Activated naive CD4-positive, alpha-beta T cell treated with anti-CD3 and anti-CD28 coated beads, Interleukin-2, amount 50 U/mL, for 24 hours (primary cell): ENCODE measurements around the gene MPDZ.

ENCODE experiments used
- H3K27ac Mint-ChIP-seq: one replicate; pipeline ENCODE4 v1.8.0; 2021; ENCODE audit warnings: mild to moderate bottlenecking, mixed read lengths
- H3K27me3 Mint-ChIP-seq: one replicate; pipeline ENCODE4 v1.8.0; 2021; ENCODE audit warnings: mixed read lengths
- H3K36me3 Mint-ChIP-seq: one replicate; pipeline ENCODE4 v1.8.0; 2021; ENCODE audit warnings: mixed read lengths
- H3K4me1 Mint-ChIP-seq: one replicate; pipeline ENCODE4 v1.8.0; 2021; ENCODE audit warnings: mixed read lengths
- H3K4me3 Mint-ChIP-seq: one replicate; pipeline ENCODE4 v1.8.0; 2021; ENCODE audit warnings: mild to moderate bottlenecking, mixed read lengths
- H3K9me3 Mint-ChIP-seq: one replicate; pipeline ENCODE4 v1.8.0; 2021; ENCODE audit warnings: mixed read lengths

Gene MPDZ

DNA sequence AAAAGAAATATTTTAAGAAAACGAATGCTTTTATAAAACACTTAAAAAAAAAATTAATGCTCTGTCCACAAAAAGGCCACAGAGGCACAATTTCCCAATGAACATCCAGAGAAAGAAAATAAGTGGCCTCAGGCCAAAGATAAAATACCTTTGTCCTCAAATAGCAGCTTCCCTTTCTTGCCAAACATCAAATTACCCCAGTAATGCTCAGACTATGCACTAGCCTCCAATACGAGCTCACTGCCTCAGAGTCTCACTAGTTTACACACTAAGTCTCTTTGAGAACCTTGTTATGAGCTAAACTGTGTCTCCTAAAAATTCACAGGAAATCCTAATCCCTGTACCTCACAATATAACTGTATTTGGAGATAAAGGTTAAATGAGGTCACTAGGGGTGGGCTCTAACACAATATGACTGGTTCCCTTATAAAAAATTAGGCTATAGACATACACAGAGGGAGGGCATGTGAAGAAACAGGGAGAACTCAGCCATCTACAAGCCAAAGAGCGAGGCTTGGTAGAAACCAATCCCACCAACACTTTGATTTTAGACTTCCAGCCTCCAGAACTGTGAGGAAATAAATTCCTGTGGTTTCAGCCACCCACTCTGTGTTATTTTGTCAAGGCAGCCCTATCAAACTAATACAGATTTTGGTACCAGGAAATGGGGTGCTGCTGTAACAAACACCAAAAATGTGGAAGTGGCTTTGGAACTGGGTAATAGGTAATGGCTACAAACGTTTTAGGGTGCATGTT lies 4.4 kb downstream of the MPDZ start:
- H3K27ac Mint-ChIP-seq, result no peak overlapping the region
- no peaks in the 10 kb centered on the region for H3K4me1 Mint-ChIP-seq
- no peak overlapping the region for H3K4me3 Mint-ChIP-seq
- peaks cover 11% of the 10 kb centered on the region for H3K27me3 Mint-ChIP-seq
- H3K36me3 Mint-ChIP-seq, result peaks cover 1% of the 10 kb centered on the region
- peaks cover 11% of the 10 kb centered on the region for H3K9me3 Mint-ChIP-seq

DNA sequence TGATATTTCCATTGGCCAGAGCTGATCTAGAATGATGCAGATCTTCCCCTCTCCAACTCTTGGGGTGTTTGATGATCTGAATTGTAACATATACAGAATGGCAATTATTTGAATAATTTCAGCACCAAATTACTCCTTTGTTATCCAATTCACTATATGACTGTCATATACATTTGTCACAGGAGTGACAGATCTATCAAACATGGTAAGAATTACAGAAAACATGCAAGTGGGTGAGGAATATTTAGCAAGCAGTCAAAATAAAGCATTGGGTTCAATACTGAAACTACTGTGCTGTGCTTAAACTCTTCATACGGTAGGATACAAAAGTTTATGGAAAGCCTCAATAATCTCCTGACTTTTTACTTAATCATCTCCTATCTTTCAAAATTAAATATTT lies 8.8 kb downstream of the MPDZ start:
- Mint-ChIP-seq H3K27me3 (peaks cover 1% of the 10 kb centered on the region), H3K36me3 (no peaks in the 10 kb centered on the region), H3K9me3 (peaks cover under 1% of the 10 kb centered on the region), H3K4me1 (no peaks in the 10 kb centered on the region), H3K4me3 (no peak overlapping the region), H3K27ac (no peak overlapping the region)

DNA sequence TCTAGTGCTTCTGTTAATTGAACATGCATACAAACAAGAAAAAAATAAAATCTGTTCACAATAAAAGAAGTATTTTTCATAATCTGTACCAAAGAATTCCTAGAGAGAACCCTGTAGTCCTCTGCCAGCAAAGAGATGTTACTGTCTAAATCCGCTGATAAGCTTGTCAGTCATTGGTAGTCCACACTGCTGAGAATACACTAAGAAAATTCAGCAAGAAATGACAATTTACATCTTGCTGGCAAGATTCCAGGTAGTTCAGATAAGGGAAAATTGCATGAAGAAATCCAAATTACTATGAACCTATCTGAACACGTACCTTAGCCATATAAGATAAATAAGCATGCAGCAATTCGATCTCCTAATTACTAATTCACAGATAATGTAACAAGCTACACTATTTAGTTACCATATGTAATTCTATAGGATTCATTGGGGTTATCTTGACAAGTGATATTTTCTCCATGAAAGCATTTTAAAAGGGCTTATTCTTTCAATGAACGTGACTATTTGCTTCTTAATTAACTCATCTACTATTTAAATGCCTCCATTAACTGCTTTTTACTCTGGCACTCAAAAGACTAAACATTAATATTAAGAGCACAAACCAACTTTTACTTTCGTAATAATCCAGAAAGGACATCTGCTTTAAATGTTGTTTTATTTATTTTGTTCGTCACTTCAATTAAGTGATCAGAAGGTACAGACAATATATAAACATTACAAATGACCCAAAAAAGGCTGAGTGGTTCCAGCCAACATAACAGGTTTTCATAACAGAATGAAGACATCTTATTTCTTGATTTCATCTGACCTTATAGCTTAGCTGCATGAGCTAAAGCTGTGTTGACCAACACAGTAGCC lies 9.7 kb downstream of the MPDZ start:
- Mint-ChIP-seq H3K9me3 (no peaks in the 10 kb centered on the region), H3K4me1 (no peaks in the 10 kb centered on the region), H3K27me3 (no peaks in the 10 kb centered on the region), H3K4me3 (no peak overlapping the region), H3K27ac (no peak overlapping the region), H3K36me3 (no peaks in the 10 kb centered on the region)

DNA sequence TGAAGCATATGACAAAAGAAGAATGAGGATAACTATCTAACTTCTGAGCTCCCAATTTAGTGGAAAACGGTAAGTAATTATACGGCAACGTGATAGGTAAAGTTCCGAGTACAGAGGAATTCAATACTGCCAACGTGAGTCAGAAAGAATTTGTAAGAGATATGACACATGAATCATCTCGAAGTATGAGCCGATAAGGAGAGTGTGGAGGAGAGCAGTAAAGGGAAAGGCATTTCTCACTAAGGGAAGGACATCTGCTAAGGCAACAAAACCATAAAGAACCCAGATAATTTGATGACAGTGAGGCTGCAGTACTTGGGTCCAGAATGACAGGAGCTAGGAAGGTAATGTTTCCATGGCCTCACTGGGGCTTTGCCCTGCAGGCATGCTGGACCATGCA lies 11.0 kb downstream of the MPDZ start:
- Mint-ChIP-seq H3K4me1 (no peaks in the 10 kb centered on the region), H3K4me3 (no peak overlapping the region)

DNA sequence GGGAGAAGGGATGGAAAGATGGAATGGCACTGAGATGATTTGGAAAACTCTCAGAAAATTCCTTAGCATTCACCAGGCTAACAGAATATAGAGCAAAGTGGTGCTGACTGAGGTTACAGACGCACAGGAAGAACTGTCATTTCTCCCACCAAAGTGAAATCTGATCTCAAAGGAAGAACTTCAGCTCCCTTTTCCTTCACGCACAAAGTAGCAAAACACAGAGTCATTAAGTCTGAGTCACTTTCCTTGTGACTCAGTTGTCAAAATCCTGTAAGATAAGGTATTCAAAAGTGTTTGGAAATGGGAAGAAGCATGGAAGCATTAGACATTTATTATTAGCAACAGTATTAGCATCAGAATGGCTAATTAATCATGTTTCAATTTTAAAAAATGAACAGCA lies 11.7 kb downstream of the MPDZ start:
- Mint-ChIP-seq H3K4me1 (no peaks in the 10 kb centered on the region), H3K9me3 (no peaks in the 10 kb centered on the region), H3K27me3 (no peaks in the 10 kb centered on the region), H3K27ac (no peak overlapping the region), H3K36me3 (no peaks in the 10 kb centered on the region), H3K4me3 (no peak overlapping the region)

More for the DNA sequence above, 11.0 kb downstream of the MPDZ start:
- Mint-ChIP-seq H3K27ac (no peak overlapping the region), H3K9me3 (no peaks in the 10 kb centered on the region), H3K27me3 (no peaks in the 10 kb centered on the region), H3K36me3 (no peaks in the 10 kb centered on the region)

DNA sequence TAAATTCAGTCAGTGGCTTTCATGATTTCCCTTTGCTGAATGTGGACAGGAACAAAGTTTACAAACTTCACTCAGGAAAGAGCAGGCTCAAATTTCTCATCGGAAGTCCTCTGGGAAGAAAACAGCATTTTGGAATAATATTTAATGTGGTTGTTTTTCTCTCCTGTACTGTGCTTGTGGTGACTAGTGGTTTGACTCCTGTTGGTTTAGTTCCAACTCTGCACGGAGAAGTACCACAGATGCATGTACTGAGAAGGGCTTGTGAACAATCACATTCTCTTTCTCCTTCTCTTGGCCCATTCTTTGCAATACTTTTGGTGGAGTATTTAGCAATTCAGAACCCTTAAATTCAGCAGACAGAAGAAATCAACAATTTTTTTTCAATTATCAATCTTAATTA lies 13.3 kb downstream of the MPDZ start:
- no peaks in the 10 kb centered on the region for H3K4me1 Mint-ChIP-seq
- H3K27ac Mint-ChIP-seq, result no peak overlapping the region
- H3K4me3 Mint-ChIP-seq, result no peak overlapping the region
- no peaks in the 10 kb centered on the region for H3K9me3 Mint-ChIP-seq
- no peaks in the 10 kb centered on the region for H3K27me3 Mint-ChIP-seq
- H3K36me3 Mint-ChIP-seq, result no peaks in the 10 kb centered on the region

DNA sequence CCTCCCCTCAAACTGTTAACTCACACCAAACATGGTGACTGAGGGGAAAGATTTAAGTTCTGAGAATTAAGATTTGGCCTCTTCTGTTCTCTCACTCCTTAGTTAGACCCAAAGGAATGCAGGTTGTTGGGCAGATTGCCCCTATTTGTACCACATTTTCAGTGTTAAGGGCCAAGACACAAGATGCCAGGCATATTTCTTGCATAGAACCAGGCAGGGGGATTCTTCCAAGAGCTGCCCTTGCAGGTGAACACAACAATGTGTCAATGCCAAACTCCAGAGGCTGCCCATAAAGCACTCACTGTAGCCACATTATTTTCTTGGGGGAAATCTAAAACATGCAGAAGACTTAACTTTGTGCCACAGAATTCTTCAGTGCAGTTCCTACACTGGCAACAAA lies 14.7 kb downstream of the MPDZ start:
- Mint-ChIP-seq H3K9me3 (peaks cover 5% of the 10 kb centered on the region), H3K27ac (no peak overlapping the region), H3K4me3 (no peak overlapping the region), H3K27me3 (no peaks in the 10 kb centered on the region), H3K4me1 (no peaks in the 10 kb centered on the region), H3K36me3 (no peaks in the 10 kb centered on the region)

DNA sequence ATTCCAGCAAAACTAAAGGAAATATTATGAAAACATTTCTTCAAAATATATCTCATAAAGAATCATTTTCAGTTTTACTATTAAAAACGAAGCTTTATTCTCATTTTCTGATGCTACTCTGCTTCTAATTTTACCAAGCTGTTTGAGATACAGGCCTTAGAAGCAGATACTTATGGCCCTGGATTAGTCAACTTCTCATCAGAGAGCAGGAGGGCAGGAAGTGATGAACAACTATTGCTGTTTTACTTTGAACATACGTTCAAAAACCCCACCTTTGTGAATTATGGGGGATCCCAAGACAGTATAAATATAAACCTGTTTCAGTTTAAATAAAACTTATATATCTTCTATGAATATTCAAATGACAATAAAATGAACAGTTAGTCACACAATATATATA lies 16.0 kb downstream of the MPDZ start:
- H3K9me3 Mint-ChIP-seq, result peaks cover 5% of the 10 kb centered on the region
- H3K4me1 Mint-ChIP-seq, result no peaks in the 10 kb centered on the region
- no peak overlapping the region for H3K4me3 Mint-ChIP-seq
- H3K27me3 Mint-ChIP-seq, result no peaks in the 10 kb centered on the region
- no peak overlapping the region for H3K27ac Mint-ChIP-seq
- H3K36me3 Mint-ChIP-seq, result no peaks in the 10 kb centered on the region

DNA sequence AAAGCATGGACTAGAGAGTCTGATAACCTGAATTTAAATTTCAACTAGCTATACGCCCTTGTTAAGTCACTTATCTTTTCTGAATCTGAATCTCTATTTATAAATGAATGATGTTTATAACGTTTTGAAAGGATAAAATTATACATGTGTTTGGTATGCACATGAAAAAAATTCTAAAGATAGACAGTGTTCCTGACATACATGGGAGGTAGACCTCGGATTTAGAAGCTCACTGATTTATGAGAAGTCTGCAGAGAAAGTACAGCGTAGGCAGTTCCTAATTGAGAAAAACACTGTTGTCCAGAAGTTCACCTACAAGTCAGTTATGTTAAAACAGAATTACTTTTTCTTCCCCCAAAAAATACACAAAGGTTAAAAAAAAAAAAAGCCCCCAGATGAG lies 26.6 kb downstream of the MPDZ start:
- H3K4me1 Mint-ChIP-seq, result no peaks in the 10 kb centered on the region
- no peaks in the 10 kb centered on the region for H3K27me3 Mint-ChIP-seq
- no peak overlapping the region for H3K4me3 Mint-ChIP-seq
- no peaks in the 10 kb centered on the region for H3K36me3 Mint-ChIP-seq
- no peak overlapping the region for H3K27ac Mint-ChIP-seq
- no peaks in the 10 kb centered on the region for H3K9me3 Mint-ChIP-seq

DNA sequence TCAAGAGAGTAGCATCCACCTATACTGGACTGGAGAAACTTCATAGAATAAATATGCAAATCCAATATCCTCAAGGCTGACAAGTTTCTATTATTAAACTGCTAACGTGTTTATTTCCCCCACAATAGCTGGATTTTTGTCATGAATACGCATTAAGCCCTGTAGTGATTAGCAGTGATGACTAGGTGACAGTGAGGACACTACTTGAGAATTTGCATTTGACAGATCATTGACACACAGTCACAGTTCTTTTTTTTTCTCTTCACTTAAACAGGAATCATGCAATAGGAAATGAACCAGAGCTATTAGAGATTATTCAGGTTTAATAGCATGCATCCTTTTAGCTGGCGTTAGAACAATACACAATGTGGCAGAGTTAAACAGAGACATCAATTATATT lies 35.3 kb downstream of the MPDZ start:
- Mint-ChIP-seq H3K27me3 (no peaks in the 10 kb centered on the region), H3K4me3 (no peak overlapping the region), H3K4me1 (no peaks in the 10 kb centered on the region), H3K36me3 (no peaks in the 10 kb centered on the region), H3K9me3 (no peaks in the 10 kb centered on the region), H3K27ac (no peak overlapping the region)

DNA sequence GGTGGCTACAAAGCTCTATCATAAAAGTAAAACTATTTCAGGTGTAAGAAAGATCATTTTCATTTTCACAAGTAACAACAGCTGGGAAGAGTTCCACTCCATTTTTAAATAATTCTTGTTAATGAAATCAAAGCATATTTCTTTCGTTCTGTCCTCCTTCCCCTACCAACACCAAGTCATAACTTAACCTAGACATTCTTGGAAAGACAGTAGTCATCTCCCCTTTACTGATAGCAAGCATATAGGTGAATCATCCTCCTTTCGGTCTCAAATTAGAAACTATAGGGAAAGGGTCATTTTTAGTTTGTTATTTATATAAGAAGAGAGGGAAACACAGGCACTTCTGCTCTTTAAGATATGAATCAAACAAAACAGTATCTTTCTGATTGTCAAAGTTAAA lies 38.2 kb downstream of the MPDZ start:
- no peaks in the 10 kb centered on the region for H3K36me3 Mint-ChIP-seq
- H3K4me3 Mint-ChIP-seq, result no peak overlapping the region
- no peaks in the 10 kb centered on the region for H3K4me1 Mint-ChIP-seq
- no peaks in the 10 kb centered on the region for H3K27me3 Mint-ChIP-seq
- H3K9me3 Mint-ChIP-seq, result no peaks in the 10 kb centered on the region
- H3K27ac Mint-ChIP-seq, result no peak overlapping the region

DNA sequence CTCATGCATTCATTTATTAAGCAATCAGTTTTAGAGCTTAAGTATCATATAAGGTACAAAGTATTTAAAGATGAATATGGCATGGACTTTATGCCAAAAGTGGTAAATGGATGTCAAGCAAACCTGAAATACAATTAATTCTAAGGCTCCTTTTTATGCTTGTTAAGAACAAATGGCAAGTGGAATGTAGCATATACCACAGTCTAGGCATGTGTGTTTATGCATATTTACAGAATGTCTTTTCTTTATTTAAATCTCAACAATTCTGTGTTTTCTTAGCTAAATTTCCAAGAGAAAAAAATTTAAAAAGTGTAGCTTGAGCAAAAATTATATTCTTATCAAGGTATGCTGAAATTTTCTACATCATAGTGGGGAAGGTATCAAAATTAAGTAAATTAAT lies 39.8 kb downstream of the MPDZ start:
- H3K4me1 Mint-ChIP-seq, result no peaks in the 10 kb centered on the region
- H3K27ac Mint-ChIP-seq, result no peak overlapping the region
- no peak overlapping the region for H3K4me3 Mint-ChIP-seq
- H3K9me3 Mint-ChIP-seq, result no peaks in the 10 kb centered on the region
- H3K36me3 Mint-ChIP-seq, result no peaks in the 10 kb centered on the region
- no peaks in the 10 kb centered on the region for H3K27me3 Mint-ChIP-seq

DNA sequence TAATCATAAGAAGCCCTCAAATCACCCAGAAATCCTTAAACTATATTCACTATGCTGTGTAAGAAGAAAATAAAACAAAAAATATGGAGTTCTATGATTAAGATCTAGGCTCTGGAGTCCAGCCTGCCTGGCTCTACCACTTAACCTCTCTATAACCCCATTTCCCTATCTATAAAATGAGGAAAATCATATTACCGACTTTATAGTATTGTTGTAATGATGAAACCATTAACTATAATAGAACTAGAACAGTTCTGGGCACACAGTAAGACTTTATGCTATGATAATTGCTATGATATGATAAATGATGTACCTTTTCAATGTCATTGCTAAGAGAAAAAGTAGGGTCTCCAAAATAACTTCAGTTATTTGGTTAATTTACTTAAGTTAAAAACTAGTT lies 40.3 kb downstream of the MPDZ start:
- no peaks in the 10 kb centered on the region for H3K27me3 Mint-ChIP-seq
- H3K4me3 Mint-ChIP-seq, result no peak overlapping the region
- H3K36me3 Mint-ChIP-seq, result no peaks in the 10 kb centered on the region
- H3K4me1 Mint-ChIP-seq, result no peaks in the 10 kb centered on the region
- no peak overlapping the region for H3K27ac Mint-ChIP-seq
- no peaks in the 10 kb centered on the region for H3K9me3 Mint-ChIP-seq

DNA sequence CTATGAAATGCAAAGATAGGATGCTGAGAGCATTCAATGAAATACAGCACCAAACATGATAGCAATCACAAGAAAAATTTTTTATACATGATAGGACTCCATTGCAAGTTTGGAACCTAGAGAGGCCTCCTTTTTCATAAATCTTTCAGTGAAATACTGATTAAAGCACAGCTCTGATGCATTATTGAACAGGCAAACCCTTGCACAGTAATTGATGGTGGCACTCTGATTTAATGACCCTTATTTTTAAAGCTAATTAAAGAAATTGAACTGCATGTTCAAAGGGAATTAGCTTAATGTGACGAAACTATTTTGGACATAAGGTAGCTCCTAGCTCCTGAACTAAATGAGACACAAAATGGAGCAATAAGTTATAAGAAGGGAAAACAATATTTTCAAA lies 44.6 kb downstream of the MPDZ start:
- H3K36me3 Mint-ChIP-seq, result no peaks in the 10 kb centered on the region
- H3K9me3 Mint-ChIP-seq, result no peaks in the 10 kb centered on the region
- no peak overlapping the region for H3K27ac Mint-ChIP-seq
- H3K27me3 Mint-ChIP-seq, result no peaks in the 10 kb centered on the region
- no peaks in the 10 kb centered on the region for H3K4me1 Mint-ChIP-seq
- no peak overlapping the region for H3K4me3 Mint-ChIP-seq

DNA sequence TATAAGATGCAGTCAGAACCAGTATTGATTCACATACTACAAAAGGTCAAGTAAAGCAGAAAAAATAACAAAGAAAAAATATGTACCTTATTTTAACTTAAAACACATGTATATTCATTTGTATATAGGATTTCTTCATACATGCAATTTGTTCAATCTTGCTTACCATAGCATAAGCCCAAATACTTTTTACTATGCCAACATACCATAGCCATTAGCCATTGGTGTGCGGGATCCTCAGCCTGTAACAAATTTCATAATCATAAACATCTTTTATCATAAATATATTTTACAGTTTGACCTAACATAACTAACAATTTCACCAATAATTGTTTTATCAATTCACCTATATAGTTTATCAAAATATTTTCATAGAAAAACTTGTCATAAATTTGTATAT lies 51.1 kb downstream of the MPDZ start:
- no peaks in the 10 kb centered on the region for H3K9me3 Mint-ChIP-seq
- H3K36me3 Mint-ChIP-seq, result no peaks in the 10 kb centered on the region
- no peaks in the 10 kb centered on the region for H3K27me3 Mint-ChIP-seq
- no peak overlapping the region for H3K27ac Mint-ChIP-seq
- no peaks in the 10 kb centered on the region for H3K4me1 Mint-ChIP-seq
- H3K4me3 Mint-ChIP-seq, result no peak overlapping the region

DNA sequence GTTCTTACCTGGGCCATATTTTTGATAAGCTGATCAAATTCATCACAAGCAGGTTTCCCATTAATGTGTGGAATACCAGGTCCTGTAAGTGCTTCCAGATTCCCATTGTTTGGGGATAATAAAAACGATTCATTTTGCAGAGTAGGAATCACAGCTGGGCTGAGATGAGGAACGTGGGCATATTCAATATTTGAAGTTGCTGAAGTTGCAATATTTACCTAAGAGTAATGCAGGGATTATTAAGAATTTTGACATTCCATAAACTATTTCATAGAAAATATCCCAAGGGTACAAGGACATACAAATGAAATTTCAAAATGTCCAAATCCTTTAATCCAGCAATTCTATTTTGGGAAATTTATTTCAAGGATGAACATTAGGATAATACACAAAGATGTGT lies 55.1 kb downstream of the MPDZ start:
- H3K4me1 Mint-ChIP-seq, result no peaks in the 10 kb centered on the region
- H3K36me3 Mint-ChIP-seq, result no peaks in the 10 kb centered on the region
- H3K27me3 Mint-ChIP-seq, result no peaks in the 10 kb centered on the region
- no peak overlapping the region for H3K4me3 Mint-ChIP-seq
- H3K27ac Mint-ChIP-seq, result no peak overlapping the region
- H3K9me3 Mint-ChIP-seq, result peaks cover 7% of the 10 kb centered on the region
